GM19025 (cell line): ENCODE measurements around the gene HSD17B4.

Source experiments
- ATAC-seq: cut with Tn5 transposase; IDR thresholded peaks from one replicate; pipeline ENCODE4 v1.9.1; 2021; ENCODE audit warnings: mild to moderate bottlenecking, low read depth, moderate library complexity; ENCODE audit not compliant: unreplicated experiment

The HSD17B4 gene

GRCh38 chr5:119583684-119584083 lies 131.4 kb downstream of the HSD17B4 start:
- ATAC-seq = peak; percentile 88
